Mononuclear cell (primary cell): ENCODE results near the gene TCEANC2. TPM values are rescaled to one million over a fixed set of nuclear protein-coding genes. Genes with fewer than 3 reads are reported as not detected.
"Not testable (repeated sequence)": the region's sequence is repeated elsewhere in the genome, so short reads cannot be mapped to it uniquely, and the experiment has no call there.

Source experiments
- H3K27me3 ChIP-seq: 2 replicates; pipeline ENCODE4 v1.6.0; 2011; ENCODE audit warnings: low read length, control low read depth; ENCODE audit not compliant: insufficient read depth
- H3K4me1 ChIP-seq: 2 replicates; pipeline ENCODE4 v1.5.1; 2011; ENCODE audit warnings: mild to moderate bottlenecking, low read length, control low read depth; ENCODE audit not compliant: insufficient read depth
- H3K4me3 ChIP-seq: 2 replicates; pipeline ENCODE4 v1.5.1; 2011; ENCODE audit warnings: mild to moderate bottlenecking, low read length, moderate library complexity
- H3K9me3 ChIP-seq: 2 replicates; pipeline ENCODE4 v1.5.1; 2011; ENCODE audit warnings: low read depth, mild to moderate bottlenecking, control low read depth, low read length
- total RNA-seq: library from RNA; depleted of rRNA; stranded (reverse); fragments of >200 nt; gene quantifications from one replicate; pipeline ENCODE4 v1.2.3, GENCODE V29; 2012

Gene TCEANC2
- total RNA-seq, 1 donor = 1.0 TPM

GRCh38 chr1:54016343-54017282 is 36.8 kb upstream of the TCEANC2 start:
- no peaks in the 10 kb centered on the region for H3K9me3 ChIP-seq

DNA sequence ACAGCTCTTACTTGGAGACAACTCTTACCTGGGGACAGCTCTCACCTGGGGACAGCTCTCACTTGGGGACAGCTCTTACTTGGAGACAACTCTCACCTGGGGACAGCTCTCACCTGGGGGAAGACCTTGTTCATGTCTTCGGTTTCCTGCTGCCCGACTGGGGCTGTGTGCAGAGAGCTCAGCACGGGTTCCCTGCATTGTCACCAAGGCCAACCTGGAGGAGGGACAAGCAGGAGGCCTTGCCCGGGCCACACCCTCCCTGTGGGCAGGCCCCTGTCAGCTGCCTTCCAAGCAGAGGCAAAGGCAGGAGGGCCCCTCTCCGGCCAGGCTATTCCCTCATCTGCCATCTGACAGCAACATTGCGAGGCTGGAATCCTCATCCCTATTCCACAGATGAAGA is 35.4 kb upstream of the TCEANC2 start, which contains the start of gene LDLRAD1:
TSS of gene LDLRAD1 (minus strand) at position 208 of the 400 bp plus-strand sequence. CDS start at position 134, 74 bp downstream.
- Histone ChIP-seq H3K9me3 (no peaks in the 10 kb centered on the region), H3K4me1 (no peaks in the 10 kb centered on the region), H3K27me3 (no peaks in the 10 kb centered on the region), H3K4me3 (no peak within 1 kb of the TSS)

More at GRCh38 chr1:54016343-54017282, 36.8 kb upstream of the TCEANC2 start:
- Histone ChIP-seq H3K27me3 (no peaks in the 10 kb centered on the region), H3K4me1 (no peaks in the 10 kb centered on the region), H3K4me3 (no peak overlapping the region)

- H3K4me1 ChIP-seq = no peaks in the 10 kb centered on the region
- no peak overlapping the region for H3K4me3 ChIP-seq
- H3K27me3 ChIP-seq = no peaks in the 10 kb centered on the region
- no peaks in the 10 kb centered on the region for H3K9me3 ChIP-seq
Observed at GRCh38 chr1:54018635-54019034, 34.8 kb upstream of the TCEANC2 start.

DNA sequence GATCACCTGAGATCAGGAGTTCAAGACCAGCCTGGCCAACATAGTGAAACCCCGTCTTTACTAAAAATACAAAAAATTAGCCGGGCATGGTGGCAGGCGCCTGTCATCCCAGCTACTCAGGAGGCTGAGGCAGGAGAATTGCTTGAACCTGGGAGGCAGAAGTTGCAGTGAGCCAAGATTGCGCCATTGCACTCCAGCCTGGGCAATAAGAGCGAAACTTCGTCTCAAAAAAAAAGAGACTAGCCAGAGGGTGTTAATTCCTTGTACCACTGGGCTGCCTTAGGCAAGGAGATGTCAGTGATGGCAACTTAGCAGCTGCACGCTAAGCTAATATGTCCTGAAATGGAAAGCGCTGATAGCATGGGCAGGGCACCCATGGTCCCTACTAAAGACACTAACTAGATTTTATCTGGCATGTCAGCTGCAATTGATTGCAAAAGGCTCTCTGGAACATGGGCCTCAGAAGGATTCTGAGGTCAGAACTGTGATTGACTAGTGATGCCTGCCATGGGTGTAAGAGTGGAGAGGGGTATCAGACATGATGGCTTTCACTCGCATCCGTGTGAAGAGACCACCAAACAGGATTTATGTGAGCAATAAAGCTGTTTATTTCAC is 33.7 kb upstream of the TCEANC2 start:
- H3K27me3 ChIP-seq, H3K4me1 ChIP-seq, H3K4me3 ChIP-seq, H3K9me3 ChIP-seq: not testable (repeated sequence)

- Histone ChIP-seq H3K27me3 (no peaks in the 10 kb centered on the region), H3K9me3 (no peaks in the 10 kb centered on the region), H3K4me3 (no peak overlapping the region)
Observed at GRCh38 chr1:54024358-54024757, 29.1 kb upstream of the TCEANC2 start.

DNA sequence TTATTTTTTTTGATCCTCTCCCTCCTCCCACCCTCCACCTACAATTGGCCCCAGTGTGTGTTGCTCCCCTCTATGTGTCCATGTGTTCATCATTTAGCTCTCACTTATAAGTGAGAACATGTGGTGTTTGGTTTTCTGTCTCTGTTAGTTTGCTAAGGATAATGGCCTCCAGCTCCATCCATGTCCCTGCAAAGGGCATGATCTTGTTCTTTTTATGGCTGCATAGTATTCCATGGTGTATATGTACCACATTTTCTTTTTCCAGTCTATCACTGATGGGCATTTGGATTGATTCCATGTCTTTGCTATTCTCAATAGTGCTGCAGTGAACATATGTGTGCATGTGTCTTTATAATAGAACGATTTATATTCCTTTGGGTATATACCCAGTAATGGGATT is 28.6 kb upstream of the TCEANC2 start:
- not testable (repeated sequence) for H3K4me3 ChIP-seq, H3K4me1 ChIP-seq, H3K9me3 ChIP-seq, H3K27me3 ChIP-seq

More at GRCh38 chr1:54024358-54024757, 29.1 kb upstream of the TCEANC2 start:
- no peaks in the 10 kb centered on the region for H3K4me1 ChIP-seq

GRCh38 chr1:54027848-54028247 is 25.6 kb upstream of the TCEANC2 start:
- no peaks in the 10 kb centered on the region for H3K27me3 ChIP-seq
- no peaks in the 10 kb centered on the region for H3K4me1 ChIP-seq
- H3K4me3 ChIP-seq = no peak overlapping the region
- no peaks in the 10 kb centered on the region for H3K9me3 ChIP-seq

DNA sequence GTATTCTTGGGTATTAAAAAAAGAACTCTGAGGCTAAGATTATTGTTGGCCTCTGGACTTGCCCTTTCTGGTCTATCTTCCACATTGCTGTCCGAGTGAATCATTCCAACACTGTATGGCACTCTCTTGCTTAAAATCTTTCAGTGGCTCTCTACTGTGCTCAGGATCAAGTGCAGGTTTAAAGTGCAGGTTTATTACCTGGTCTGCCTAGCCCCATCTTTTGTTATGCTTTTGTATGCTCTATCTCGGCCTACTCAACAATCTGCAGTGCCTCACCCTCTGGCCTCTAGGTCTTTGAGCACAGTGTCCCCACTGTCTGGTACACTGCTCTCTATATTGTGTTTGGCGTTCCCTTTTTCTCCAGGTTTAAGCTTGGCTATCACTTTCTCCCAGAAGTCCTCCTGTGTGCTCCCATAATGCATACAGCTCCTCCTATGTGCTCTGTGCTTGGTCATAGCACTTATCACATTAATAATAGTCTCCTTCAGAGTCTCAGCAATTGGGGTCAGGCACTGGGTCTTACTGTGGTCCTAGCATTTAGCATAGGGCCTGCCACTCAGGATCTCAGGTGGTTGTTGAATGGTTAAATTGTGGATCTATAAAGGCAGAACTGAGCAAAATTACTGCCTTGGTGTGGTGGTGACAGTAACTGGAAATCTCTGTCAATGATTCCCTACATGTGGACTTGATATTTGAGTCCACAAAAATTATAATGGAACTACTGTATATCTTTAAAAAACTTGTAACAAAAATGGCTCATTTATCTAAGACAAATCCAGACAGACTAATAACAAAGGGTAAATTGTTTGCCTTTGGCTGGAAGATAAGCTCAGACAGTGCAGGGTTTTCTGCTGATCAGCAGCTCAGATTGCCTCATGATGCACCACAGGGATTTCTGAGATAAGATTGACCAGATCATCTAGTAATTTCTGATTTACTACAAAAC is 24.8 kb upstream of the TCEANC2 start:
- Histone ChIP-seq H3K27me3 (no peaks in the 10 kb centered on the region), H3K9me3 (no peaks in the 10 kb centered on the region), H3K4me3 (no peak overlapping the region), H3K4me1 (no peaks in the 10 kb centered on the region)

DNA sequence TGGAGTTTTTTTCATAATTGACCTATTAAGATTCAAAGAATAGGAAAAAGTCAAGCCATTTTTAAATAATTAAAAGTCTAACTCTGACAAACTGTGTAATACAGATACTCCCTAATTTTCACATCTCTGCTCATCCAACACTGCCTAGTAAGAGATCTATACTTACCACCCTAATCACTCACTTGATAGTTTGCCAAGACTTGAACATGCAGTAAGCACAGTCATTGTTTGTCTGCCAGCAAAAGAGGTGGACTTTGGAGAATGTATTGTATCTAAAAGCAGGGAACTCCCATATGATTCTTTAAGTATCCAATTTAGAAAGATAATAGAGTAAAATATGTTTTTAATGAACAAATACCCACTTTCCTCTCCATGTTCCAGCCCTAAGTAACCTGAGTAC is 15.9 kb upstream of the TCEANC2 start:
- Histone ChIP-seq H3K4me1 (no peaks in the 10 kb centered on the region), H3K4me3 (no peak overlapping the region), H3K9me3 (no peaks in the 10 kb centered on the region), H3K27me3 (no peaks in the 10 kb centered on the region)

DNA sequence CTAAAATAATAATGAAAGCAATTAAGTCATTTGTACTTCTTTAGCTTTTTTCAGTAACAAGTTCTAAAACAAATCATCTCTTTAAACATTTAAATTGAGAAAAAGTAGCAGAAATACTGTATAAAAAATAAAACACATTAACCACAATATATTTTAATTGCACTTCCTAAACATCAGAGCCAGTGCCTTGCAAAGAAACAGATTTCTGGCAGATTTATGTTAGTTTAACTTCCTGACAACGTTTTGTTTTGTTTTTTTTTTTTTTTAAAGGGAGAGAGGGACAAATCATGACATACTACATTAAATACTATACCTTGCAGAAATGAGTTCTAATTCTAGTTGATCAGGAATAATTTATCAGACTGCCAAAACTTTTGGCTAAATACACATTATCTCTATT is 11.6 kb upstream of the TCEANC2 start:
- H3K27me3 ChIP-seq = no peaks in the 10 kb centered on the region
- no peaks in the 10 kb centered on the region for H3K9me3 ChIP-seq
- H3K4me1 ChIP-seq = no peaks in the 10 kb centered on the region
- no peak overlapping the region for H3K4me3 ChIP-seq

DNA sequence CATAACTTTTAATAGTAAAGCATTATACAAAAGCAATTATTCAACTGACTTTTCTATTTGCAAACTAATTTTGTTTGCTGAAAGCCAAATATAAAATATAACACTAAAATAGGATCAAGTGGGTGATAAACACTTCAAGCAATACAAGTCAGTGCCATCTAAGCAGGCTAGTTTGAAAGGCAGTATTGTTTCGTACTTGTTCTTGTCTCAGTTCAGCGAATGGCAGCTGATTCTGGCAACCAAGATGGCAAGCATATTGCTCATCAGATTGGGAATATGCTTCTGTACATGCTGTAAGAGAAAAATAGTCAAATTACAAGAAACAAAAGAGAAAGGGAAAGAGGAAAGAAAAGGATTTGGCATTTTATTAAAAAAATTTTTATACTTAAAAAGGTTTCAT is 7.9 kb upstream of the TCEANC2 start:
- peaks cover 17% of the 10 kb centered on the region for H3K4me1 ChIP-seq
- H3K9me3 ChIP-seq = no peaks in the 10 kb centered on the region
- no peak overlapping the region for H3K4me3 ChIP-seq
- H3K27me3 ChIP-seq = no peaks in the 10 kb centered on the region

- no peaks in the 10 kb centered on the region for H3K27me3 ChIP-seq
- no peak overlapping the region for H3K4me3 ChIP-seq
- no peaks in the 10 kb centered on the region for H3K9me3 ChIP-seq
- H3K4me1 ChIP-seq = peaks cover 30% of the 10 kb centered on the region
Observed at GRCh38 chr1:54046671-54047383, 6.6 kb upstream of the TCEANC2 start.

DNA sequence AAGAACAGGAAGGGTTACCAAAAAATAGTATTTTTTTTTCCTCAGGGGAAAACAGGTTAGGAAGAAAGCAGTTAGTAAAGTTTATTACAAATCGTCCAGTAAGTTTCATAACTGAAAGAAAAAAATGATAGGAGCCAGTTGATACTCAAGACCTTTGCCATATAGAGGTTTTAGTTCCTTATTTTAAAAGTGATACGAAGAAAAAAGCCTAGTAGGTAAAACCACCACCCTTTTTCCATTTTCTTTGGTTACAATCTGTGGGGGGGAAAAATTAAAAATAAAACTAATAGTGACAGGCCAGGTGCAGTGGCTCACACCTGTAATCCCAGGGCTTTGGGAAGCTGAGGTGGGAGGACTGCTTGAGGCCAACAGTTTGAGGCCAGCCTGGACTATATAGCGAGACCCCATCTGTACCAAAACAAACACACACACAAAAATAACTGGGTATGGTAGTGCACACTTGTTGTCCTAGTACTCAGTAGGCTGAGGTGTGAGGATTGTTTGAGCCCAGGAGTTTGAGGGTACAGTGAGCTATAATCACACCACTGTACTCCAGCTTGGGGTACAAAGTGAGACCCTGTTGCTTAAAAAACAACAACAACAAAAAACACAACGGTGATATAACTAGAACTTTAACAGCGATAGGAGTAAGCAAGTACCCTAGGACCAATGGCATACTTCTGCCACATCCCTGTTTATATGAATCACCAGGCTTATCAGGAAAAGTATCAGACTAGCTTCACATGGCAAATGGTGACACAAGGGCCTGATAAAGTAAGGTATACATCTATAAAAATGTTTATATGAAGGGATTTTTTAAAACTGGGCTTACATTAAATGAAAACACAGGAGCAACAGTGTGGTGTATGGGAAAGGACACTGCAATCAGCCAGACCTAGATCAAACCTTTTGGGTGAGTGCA is 5.8 kb upstream of the TCEANC2 start:
- Histone ChIP-seq H3K4me1 (peaks cover 36% of the 10 kb centered on the region), H3K27me3 (no peaks in the 10 kb centered on the region), H3K4me3 (no peak overlapping the region), H3K9me3 (no peaks in the 10 kb centered on the region)
